Fibroblast of peridontal ligament (primary cell): ENCODE results near the gene ROR2.
"Not testable (repeated sequence)": the region's sequence is repeated elsewhere in the genome, so short reads cannot be mapped to it uniquely, and the experiment has no call there.

ENCODE experiments used
- DNase-seq: peaks from one replicate; pipeline ENCODE4 v3.0.0-alpha.2; 2010; ENCODE audit errors: extremely low read depth

ROR2 gene

GRCh38 chr9:91924090-91924489 lies 25.9 kb downstream of the ROR2 start:
- no peak for DNase-seq

- no peak for DNase-seq
Measured at GRCh38 chr9:91923145-91923544, 26.9 kb downstream of the ROR2 start.

- no peak for DNase-seq
Measured at GRCh38 chr9:91921371-91921770, 28.7 kb downstream of the ROR2 start.

- no peak for DNase-seq
Measured at GRCh38 chr9:91920630-91921350, 29.2 kb downstream of the ROR2 start.

GRCh38 chr9:91919621-91920020 lies 30.4 kb downstream of the ROR2 start:
- DNase-seq, result no peak

GRCh38 chr9:91917436-91917835 lies 32.6 kb downstream of the ROR2 start:
- DNase-seq, result no peak

- DNase-seq, result no peak
Measured at GRCh38 chr9:91915524-91916263, 34.3 kb downstream of the ROR2 start.

- no peak for DNase-seq
Measured at GRCh38 chr9:91914937-91915336, 35.1 kb downstream of the ROR2 start.

GRCh38 chr9:91914404-91914803 lies 35.6 kb downstream of the ROR2 start:
- no peak for DNase-seq

- no peak for DNase-seq
Measured at GRCh38 chr9:91913986-91914385, 36.0 kb downstream of the ROR2 start.

- DNase-seq, result no peak
Measured at GRCh38 chr9:91913096-91913495, 36.9 kb downstream of the ROR2 start.

GRCh38 chr9:91911657-91912056 lies 38.4 kb downstream of the ROR2 start:
- DNase-seq, result no peak

GRCh38 chr9:91909256-91909655 lies 40.8 kb downstream of the ROR2 start:
- not testable (repeated sequence) for DNase-seq

GRCh38 chr9:91908746-91909145 lies 41.3 kb downstream of the ROR2 start:
- no peak for DNase-seq

- no peak for DNase-seq
Measured at GRCh38 chr9:91908293-91908623, 41.8 kb downstream of the ROR2 start.

GRCh38 chr9:91907484-91908292 lies 42.3 kb downstream of the ROR2 start:
- no peak for DNase-seq

GRCh38 chr9:91905991-91906469 lies 44.0 kb downstream of the ROR2 start:
- peak; percentile 4 for DNase-seq

- no peak for DNase-seq
Measured at GRCh38 chr9:91905237-91905650, 44.8 kb downstream of the ROR2 start.

- DNase-seq, result no peak
Measured at GRCh38 chr9:91904588-91905236, 45.3 kb downstream of the ROR2 start.

- DNase-seq, result no peak
Measured at GRCh38 chr9:91903126-91903911, 46.7 kb downstream of the ROR2 start.

GRCh38 chr9:91902475-91903125 lies 47.4 kb downstream of the ROR2 start:
- no peak for DNase-seq
